Activated T-cell treated with anti-CD3 and anti-CD28 coated beads, Interleukin-2, amount 50 U/mL, for 1 hour (primary cell): ENCODE results near the gene SEBOX.

ENCODE experiments used
- DNase-seq: peaks from one replicate; pipeline ENCODE4 v3.0.0-alpha.2; 2020

SEBOX gene

DNA sequence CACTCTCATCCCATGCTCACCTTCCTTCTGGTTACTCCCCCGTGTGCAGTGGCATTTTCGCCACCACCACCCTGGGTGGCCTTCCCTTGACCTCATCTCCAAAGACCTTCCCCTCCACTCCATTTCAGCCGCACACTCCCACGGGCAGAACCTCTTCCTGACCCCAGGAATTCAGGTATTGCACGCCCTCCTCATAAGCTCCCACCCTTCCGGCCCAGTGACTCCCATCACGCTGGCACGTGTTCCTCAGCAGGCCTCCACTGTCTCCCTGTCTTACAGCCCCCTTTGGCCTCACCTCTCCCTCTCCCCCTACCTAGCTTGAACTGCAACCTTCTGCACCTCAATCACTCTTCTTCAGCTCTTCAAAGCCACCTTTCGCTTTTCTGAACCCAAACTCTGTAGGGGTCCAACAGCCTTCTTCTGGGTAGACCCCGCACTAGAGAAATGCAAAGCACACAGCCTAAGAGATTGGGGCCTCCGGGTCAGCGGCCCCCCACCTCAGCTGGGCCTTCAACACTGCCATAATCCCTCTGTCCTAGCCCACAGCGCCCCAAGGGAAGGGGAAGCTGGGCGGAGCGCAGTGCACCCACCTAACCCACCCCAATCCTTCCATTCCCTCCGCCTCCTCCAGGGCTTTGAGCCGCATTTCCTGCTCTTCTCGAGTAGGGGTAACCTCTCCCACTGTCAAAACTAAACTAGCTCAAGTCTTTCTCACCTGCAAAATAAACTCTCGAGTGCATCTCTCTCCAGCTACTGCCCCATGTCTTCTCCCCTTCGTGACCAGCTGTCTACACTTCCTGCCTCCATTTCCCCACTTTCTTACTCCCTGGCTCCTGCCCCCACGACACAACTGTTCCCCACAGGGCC is 47.7 kb downstream of the SEBOX start:
- no peak for DNase-seq

DNA sequence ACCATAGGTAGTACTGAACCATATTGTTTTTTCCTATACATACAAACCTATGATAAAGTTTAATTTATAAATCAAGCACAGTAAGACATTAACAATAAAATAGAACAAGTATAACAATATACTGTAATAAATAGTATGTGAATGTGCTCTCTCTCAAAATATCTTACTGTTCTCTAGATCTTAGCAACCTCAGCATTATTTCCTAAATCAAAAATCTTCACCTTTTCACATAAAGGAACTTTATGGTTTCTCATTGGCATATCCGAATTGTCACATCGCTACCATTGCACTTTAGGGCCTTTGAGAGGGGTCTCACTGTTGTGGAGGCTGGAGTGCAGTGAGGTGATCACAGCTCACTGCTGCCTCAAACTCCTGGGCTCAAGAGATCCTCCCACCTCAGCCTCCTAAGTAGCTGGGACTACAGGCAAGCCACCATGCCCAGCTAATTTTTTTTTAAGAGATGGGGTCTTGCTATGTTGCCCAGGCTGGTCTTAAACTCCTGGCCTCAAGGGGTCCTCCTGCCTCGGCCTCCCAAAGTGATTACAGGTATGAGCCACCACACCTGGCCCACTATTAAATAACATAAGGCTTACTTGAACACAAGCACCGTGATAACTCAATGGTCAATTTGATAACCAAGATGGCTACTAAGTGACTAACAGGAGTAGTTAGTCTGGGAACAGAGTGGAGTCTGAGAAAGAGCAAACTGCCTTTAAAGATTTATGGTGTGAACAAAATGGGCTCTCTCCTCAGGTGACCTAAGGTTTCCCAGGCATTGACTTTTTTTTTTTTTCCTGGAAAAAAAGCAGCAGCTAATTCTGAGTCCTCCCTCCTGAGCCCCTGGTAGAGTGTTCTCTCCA is 48.9 kb downstream of the SEBOX start:
- DNase-seq, result no peak

DNA sequence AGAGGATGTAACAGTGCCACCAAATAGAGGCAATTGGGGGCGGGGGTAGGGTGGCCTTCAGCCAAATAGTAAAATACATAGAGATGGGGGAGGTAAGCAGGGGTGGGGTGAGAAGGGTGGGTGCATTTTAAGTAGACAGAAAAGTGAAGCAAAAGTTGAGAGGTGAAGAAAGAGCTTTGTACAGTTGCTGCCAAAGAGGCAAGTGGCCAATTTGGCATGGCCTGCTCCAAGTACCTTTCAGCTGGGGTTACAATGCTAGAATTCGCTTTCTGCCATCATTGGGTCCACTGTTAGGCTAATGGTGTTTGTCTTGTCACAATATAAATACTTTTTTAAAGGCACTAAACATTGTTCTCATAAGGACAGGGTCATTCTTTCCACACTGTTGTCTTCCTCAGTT is 51.2 kb downstream of the SEBOX start:
- DNase-seq, result no peak
